Head of caudate nucleus (tissue), 42 donors: ENCODE measurements around the gene CAB39L.
A peak's percentile ranks its signal among the peaks of the same experiment; 100 is the strongest.

ENCODE experiments used
- DNase-seq, 42 donors: peaks; one replicate each; pipeline versions ENCODE4 v3.0.0 to v3.0.0-alpha.2; 2020 to 2021; ENCODE audit warnings: mixed read lengths in 7 of 42
- intact Hi-C: fragments of 100-400 bp; cut with DNase I; formaldehyde crosslinking; loops from one replicate; pipeline ENCODE4 v1.15.0; 2022

CAB39L gene

DNA sequence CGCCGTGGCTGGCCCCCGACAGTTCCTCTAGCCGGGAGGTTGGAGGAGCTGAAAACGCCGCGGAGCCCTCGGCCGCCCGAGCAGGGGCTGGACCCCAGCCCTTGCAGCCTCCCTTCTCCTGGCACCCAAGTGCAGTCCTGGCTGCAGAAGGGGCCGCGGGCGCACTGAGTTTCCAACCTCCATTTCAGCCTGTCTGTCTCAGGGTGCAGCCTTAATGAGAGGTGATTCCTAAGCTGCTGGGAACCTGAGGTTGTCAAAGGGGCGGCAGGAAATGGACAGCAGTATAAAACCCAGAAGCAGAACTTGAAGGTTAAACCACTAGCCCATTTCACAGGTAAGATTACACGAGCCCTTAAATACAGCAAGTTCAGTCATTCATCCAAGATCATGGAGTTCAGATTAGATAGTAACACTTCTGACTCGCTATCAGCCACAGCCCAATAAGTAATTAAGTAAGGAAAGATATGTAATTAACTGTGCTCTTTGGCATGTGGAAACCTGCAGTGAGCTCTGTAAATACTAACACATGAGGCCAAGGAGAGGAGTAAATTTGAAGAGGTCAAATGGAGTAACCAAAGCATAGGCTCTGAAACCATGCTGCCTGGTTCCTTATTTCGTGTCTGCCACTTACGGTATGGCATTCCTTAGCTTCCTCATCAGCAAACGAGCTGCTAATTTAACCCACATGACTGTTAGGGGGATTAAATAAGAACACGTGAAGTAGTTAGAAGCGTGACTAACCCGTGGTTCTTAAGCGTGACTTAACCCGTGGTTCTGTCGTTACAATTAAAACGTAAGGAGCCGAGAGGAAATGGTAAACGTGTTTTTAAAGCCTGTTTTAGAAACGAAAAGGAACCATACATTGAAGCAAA is 896 bp upstream of the CAB39L start:
- intact Hi-C loops: no loop called here
- peak in 16 of 42 donors; percentile 9 to 50 (median 30) for DNase-seq

DNA sequence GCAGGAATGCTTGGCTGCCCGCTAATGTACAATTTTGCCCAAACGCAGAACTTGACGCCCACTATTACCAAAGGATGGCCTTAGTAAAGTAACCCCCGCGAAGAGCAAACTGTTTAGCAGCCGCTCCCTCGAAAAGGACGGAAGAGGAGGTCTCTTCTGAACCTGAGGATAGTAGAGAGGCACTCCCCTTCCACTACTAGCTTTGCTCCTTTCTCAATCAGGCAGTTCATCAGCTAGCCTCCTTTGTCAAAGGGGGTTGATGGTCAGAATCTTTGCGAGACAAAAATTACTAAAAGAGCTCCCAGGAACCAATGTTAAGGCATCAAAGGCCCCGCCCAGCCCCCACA is 534 bp downstream of the CAB39L start:
- intact Hi-C loops: no loop called here

DNA sequence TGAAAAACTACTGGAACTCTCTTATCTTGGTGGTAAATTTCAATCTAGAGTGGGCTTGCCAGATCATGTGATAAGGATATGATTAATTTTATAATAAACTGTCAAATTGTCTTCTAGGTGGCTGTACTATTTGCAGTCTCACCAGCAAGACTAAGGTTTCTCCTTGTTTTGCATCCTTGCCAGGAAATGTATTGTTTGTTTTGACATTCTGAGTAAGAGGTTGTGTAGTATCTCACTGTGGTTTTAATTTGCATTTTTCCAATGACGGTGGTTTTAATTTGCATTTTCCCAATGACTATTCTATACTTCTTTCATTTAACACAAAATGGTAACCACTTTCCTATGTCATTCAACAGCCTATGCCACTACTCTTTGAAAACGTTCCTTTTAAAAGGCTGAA is 2.0 kb downstream of the CAB39L start:
- DNase-seq: no peak
- intact Hi-C loops: no loop called here

More for the DNA sequence above, 534 bp downstream of the CAB39L start:
- DNase-seq: peak in 13 of 42 donors; percentile 7 to 55 (median 21)

DNA sequence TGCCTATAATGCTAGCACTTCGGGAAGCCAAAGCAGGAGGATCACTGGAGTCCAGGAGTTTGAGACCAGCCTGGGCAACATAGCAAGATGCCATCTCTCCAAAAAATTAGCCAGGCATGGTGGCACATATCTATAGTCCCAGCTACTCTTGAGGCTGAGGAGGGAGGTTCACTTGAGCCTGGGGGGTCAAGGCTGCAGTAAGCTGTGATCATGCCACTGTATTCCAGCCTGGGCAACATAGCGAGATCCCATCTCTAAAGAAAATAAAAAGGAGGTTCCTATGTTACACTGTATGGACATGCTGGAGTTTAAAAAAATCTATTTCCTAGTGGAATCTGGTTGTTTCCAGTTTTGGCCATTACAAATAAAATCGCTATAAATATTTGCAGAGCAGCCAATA is 2.6 kb downstream of the CAB39L start:
- intact Hi-C loops: no loop called here
- no peak for DNase-seq

DNA sequence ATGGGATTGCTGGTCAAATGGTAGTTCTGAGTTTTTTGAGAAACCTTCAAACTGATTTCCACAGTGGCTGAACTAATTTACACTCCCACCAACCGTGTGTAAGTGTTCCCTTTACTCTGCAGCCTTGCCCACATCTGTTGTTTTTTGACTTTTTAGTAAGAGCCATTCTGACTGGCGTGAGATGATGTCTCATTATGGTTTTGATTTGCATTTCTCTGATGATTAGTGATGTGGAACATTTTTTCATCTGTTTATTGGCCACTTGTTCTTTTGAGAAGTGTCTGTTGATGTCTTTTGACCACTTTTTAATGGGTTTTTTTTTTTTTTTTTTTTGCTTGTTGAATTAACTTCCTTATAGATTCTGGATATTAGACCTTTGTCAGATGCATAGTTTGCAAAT is 4.3 kb downstream of the CAB39L start:
- no peak for DNase-seq
- intact Hi-C loops: no loop called here

DNA sequence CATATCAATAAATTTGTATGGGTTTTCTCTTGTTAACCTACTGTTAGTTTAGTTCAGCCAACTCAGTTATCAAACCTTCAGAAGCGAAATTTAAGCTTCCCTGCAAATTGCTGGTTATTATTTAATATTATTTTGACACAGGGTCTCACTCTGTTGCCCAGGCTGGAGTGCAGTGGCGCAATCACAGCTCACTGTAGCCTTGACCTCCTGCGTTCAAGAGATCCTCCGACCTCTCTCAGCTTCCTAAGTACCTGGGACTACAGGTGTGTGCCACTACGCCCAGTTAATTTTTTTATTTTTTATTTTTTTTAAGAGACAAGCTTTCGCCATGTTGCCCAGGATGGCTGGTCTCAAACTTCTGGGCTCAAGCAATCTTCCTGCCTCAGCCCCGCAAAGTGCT is 6.2 kb downstream of the CAB39L start:
- DNase-seq: no peak
- intact Hi-C loops: loop anchor here (2.0 kb wide), 1 partner anchor 133 kb away; no protein-coding TSS in a partner anchor

DNA sequence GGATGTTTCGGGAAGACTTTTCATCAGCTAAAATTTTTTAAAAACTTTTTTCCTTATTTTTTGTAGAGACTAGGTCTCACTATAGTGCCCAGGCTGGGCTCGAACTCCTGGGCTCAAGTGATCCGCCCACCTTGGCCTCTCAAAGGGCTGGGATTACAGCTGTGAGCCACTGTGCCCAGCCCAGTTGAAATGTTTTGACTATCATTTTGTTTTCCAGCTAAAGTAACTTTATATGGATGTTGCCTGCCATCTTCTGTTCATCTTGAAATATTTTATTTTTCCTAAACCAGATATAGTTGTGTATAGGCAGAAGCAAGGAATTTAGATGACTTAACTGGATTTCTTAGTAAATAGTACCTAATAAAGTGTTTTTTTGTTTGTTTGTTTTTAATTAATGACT is 7.0 kb downstream of the CAB39L start:
- DNase-seq: peak in 22 of 42 donors; percentile 7 to 63 (median 31)
- intact Hi-C loops: loop anchor here (2.0 kb wide), 1 partner anchor 132 kb away; no protein-coding TSS in a partner anchor

DNA sequence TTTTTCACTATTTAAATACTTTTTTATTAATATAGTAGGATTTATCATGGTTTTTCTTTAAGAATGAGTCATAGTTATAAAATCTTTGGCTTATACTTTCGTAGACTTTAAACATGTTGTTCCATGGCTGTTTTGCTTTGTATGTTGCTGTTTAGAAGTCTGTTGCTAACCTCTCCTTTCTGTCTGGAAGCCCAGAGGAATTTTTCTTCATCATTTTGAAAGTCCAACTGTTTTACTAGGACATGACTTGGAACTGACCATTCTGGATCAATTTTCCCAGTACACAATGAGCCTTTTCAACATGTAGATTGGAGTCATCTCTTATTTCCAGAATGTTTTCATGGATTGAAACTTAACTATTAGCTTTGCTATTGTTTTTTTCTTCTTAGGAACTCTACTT is 7.9 kb downstream of the CAB39L start:
- DNase-seq: no peak
- intact Hi-C loops: loop anchor here (2.0 kb wide), 1 partner anchor 131 kb away; no protein-coding TSS in a partner anchor

DNA sequence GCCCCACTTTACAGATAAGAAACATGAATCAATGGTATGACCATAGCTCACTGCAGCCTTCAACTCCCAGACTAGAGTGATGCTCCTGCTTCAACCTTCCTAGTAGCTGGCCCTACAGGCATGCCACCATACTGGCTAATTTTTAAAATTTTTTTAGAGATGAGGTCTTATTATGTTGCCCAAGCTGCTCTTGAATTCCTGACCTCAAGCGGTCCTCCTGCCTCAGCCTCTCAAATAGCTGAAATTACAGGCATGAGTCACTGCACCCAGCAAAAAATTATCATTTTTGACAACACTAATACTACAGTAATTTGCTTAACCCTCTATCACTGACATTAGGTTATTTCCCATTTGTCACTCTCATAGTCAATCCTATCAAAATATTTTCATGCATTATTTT is 14.7 kb downstream of the CAB39L start:
- DNase-seq: no peak
- intact Hi-C loops: no loop called here

DNA sequence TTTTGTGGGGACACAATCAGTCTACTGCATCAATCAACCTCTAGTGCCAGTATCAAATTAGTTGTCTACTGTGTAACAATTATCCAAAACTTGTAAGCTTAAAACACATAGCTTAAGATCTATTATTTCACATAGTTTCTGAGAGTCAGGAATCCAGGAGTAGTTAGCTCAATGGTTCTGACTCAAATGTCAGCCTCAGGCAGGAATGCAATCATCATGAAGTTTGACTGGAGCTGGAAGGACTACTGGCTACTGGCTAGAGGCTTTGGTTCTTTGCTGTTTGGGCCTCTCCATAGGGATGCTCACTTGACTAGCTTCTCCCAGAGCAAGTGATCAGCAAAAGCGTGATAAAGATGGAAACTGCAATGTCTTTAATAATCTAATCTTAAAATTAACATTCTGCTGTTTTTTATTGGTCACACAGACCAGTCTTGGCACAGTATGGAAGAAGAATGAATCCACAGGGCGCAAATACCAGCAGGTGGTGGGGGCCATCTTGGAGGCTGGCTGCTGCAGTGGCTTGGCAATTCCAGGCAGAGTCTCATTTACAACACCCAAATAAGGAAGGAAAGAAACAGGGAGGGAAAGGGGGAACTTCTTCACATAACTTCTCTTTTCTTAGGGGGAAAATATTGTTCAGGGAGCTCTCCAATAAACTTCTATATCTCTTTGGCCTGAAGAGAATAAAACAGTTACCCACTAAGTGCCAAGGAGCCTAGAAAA is 15.7 kb downstream of the CAB39L start:
- intact Hi-C loops: no loop called here
- peak in 1 of 42 donors; percentile 15 for DNase-seq

DNA sequence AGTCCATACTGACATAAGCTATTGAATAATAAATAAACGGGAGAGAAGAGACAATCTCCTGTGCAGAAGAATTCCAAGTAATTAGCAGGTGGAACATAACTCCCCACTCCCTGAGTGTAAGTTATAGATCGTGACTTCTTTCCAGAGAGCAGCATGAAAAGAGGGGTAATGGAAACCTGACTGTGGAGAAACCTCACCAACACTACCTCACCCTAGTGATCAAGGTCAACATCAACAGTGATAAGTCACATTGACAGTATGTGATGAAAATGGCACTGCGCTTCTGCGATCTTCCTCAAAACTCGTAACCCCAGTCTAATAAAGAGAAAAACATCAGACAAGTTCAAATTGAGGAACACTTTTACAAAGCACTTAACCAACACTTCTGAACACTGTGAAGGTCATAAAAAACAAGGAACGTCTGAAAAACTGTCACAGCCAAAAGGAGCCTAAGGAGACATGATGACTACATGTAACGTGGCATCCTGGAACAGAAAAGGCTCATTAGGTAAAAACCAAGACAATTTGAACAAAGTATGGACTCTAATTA is 19.8 kb downstream of the CAB39L start:
- intact Hi-C loops: no loop called here

DNA sequence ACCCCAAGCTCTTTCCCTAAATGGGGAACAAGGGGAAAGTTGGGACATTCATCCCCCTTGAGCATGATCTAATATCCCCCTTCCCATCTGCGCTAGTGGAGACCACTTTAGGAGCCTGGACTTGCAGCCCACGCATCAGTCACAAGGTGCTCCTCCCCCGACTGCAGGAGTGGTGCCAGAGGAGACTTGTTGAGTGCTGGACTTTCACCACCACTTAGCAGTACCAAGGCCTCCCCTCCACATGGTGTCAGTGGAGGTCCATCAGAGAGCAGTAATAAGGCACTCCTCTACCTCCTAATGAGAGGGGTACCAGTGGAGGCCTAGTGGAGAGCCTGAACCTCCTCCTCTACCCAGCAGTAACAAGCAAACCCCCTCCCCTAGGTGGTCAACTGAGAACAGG is 22.5 kb downstream of the CAB39L start:
- DNase-seq: no peak
- intact Hi-C loops: no loop called here

More for the DNA sequence above, 19.8 kb downstream of the CAB39L start:
- DNase-seq: no peak

DNA sequence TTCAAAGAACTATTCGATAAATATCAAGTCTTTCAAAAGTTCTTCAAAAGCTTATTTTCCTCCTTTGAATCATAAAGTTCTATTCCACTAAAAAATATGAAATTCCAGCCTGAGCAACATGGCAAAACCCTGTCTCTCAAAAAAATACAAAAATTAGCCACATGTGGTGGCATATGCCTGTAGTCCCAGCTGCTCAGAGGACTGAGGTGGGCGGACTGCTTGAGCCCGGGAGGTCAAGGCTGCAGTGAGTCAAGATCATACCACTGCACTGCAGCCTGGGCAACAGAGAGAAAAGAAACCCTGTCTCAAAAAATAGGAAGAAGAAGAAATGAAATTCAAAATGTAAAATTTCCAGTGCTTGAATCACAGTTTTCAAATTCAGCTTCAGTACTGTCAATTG is 24.6 kb downstream of the CAB39L start:
- intact Hi-C loops: no loop called here

DNA sequence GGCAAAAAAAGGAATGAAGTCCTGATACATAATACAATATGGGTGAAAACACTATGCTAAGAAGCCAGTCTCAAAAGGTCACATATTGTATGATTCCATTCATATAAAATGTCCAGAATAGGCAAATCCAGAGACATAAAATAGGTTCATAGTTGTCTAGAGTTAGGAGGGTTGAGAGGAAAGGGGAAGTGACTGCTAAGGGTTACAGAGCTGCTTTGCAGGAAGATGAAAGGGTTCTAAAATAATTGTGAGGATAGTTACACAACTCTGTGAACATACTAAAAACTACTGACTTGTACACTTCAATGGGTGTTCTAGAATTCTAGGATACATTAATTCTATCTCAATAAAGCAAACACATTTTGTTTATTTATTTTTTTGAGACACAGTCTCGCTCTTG is 25.7 kb downstream of the CAB39L start:
- intact Hi-C loops: no loop called here
- DNase-seq: no peak

More for the DNA sequence above, 24.6 kb downstream of the CAB39L start:
- no peak for DNase-seq

DNA sequence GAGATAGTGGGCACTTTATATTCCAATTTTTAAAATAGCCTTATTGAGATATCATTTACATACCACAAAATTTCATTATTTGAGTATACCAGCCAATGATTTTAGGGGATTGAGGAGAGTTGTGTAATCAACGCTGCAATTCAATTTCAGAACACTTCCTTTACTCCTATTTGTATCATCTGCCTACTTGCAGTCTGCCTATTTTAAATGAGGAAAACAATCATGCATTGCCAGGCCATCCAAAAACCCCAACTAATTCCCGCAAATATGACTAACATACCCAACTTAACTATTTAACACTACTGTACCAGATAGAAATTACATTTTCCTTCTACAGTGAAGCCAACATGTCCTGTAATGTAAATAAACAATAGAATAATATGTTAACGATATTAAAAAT is 26.7 kb downstream of the CAB39L start:
- no peak for DNase-seq
- intact Hi-C loops: no loop called here

DNA sequence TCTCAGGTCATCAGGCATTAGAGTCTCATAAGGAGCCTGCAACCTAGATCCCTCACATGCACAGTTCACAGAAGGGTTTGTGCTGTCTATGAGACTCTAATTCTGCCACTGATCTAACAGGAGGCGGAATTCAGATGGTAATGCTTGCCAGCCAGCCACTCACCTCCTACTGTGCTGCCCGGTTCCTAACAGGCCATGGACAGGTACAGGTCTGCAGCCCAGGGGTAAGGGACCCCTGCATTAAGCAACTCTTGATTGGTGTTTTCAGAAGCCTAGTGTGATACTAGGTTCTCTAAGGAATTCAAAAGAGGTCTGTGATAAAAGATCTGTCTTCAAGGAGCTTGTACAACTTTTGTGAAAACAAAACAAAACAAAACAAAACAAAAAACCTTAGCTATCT is 31.1 kb downstream of the CAB39L start:
- DNase-seq: no peak
- intact Hi-C loops: no loop called here

DNA sequence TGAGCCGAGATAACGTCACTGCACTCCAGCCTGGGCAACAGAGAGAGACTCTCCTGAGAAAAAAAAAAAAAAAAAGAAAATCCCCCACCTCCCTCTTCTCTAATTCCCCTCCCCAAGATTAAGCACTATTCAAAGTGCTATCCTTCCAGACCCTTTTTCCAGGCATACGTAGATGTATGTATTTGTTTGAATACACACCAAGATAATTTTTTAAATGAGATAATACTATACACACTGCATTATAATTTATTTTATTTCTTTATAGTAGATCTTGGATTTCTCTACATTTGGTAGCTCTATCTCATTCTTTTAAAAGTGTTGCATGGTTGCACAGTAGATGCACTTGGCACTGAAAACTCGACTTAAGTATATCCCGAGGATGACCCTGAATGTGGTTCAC is 32.5 kb downstream of the CAB39L start:
- DNase-seq: no peak
- intact Hi-C loops: no loop called here

DNA sequence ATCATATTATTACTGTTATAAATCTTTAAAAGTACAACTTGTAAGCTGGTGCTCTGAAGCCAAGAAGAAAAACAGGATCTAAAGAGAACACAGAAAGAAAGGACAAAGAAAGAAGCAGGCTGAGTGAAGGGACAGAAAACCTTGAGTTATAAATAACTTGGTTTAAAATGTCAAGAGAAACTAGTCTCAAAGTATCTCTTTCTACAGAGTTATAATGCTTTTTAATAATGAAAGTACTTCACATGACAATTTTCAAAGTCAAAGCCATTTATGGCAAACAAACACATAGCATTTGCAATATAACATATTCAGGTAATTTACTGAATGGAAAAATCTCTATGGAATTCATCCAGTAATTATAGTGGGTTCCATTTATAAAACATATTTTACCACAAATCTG is 33.4 kb downstream of the CAB39L start:
- intact Hi-C loops: no loop called here
- DNase-seq: no peak

DNA sequence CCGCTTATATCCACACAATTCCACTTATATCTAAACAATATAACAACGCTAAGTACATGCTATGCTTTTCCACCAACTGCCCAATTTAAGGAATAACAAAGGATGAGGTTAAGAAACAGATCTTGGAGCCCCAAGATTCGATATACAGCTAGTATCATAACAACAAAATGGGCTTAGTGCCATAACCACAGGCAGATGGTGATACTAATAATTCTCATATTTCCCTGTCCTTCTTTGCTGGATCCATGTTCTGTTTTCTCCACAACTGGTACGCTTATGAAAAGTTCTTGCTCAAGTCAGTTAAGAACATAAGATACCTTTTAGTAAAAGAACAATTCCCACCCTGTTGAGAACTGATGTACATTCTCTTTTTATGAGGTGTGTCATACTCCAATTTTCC is 33.9 kb downstream of the CAB39L start:
- intact Hi-C loops: no loop called here
- no peak for DNase-seq

DNA sequence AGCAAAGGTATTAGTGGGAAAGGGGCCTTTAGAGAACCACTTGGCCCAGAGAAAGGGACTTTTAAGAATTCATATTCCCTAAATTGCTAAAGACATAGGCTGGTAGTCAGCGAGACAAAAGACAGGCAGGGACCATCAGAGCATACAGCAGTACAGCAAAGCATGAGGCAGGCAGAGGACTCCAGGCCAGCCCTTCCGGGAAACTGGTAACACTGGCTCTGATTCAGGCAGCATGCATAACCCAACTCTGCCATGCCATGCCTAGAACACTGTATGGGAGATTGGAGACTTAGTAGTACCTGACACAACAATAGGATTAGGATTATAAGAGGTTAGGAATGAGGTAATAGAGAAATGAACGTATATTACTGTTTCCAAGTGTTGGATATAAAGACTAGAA is 34.9 kb downstream of the CAB39L start:
- no peak for DNase-seq
- intact Hi-C loops: no loop called here
